Breast epithelium (tissue), 3 donors: ENCODE results near the gene RNF4.

Experiments
- CTCF ChIP-seq, 3 donors: fragments of 450-650 bp; IDR thresholded peaks; one replicate each; pipeline ENCODE4 v1.5.1; 2016 to 2017; ENCODE audit warnings: antibody characterized with exemption in 3 of 3, mild to moderate bottlenecking in 3 of 3, moderate library complexity in 3 of 3
- POLR2A ChIP-seq: fragments of 450-650 bp; IDR thresholded peaks from one replicate; pipeline ENCODE4 v1.6.1; 2016; ENCODE audit warnings: antibody characterized with exemption, mild to moderate bottlenecking, moderate library complexity
- POLR2AphosphoS5 ChIP-seq, 3 donors: sonication (generic); formaldehyde crosslinking; IDR thresholded peaks; one replicate each; pipeline ENCODE4 v1.6.1; 2017; ENCODE audit warnings: antibody characterized with exemption in 3 of 3

DNA sequence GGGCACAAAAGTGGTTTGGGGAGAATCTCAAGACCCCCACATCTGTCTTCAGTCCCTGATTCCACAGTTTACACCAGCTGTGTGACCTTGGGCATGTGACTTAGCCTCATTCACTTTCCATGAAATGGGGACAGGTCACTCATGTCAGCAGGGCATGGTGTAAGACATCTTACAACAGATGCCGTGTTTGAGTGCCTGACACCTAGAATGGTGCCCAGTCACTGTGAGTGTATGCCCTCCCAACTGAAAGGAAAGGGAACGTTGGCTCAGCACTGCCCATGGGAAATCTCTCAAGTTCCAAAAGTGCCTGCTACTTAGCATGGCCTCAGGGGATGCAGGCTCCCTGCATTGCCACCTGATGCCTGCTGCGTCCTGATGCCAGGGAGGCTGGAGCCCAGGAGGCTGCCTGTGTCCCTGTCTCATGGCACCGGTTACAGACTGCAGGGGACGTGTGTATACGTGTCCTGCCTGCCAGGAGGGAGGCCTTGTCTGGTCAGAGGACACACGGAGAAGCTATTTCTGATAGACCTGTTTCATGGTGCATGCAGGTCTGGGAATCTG lies 32.2 kb downstream of the RNF4 start:
- TF ChIP-seq CTCF (IDR thresholded peaks at IDR 0.05) = no peak
- TF ChIP-seq POLR2A = no peak
- no peak for TF ChIP-seq POLR2AphosphoS5 (IDR thresholded peaks at IDR 0.05)
